Measurements from ENCODE around the gene ELF2.
"Not testable (repeated sequence)": the region's sequence is repeated elsewhere in the genome, so short reads cannot be mapped to it uniquely, and the experiment has no call there.

The ELF2 gene

DNA sequence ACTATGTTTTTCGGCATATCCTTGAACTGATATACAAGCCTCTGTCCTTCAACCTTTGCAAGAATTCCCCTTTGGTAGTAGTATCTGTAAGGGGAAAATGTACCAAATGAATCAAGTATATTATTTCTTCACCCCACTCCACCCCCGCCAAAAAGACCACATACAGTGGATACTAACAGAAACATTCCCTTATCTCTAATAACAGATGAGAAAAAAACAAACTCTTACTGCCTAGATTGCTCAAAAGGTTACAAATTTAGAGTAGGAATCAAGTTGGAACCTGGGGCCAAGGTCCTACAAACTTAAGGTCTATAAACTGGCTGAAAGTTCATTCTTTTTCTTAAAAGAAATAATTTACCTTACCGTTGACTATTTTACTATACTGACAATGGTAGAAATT is 116.4 kb downstream of the ELF2 start:
- H3K27ac ChIP-seq = no peak overlapping the region
- no peaks in the 10 kb centered on the region for H3K9me3 ChIP-seq
- H3K36me3 ChIP-seq = peaks cover 99% of the 10 kb centered on the region
- H3K4me3 ChIP-seq (ENCODE audit: low read depth in 1 of 2, low read length in 1 of 2) = no peak overlapping the region
- H3K4me1 ChIP-seq (ENCODE audit: control insufficient read depth in 1 of 2, insufficient read depth in 1 of 2, low read depth in 1 of 2, low read length in 1 of 2) = no peaks in the 10 kb centered on the region
- TF ChIP-seq, protein P1, sequence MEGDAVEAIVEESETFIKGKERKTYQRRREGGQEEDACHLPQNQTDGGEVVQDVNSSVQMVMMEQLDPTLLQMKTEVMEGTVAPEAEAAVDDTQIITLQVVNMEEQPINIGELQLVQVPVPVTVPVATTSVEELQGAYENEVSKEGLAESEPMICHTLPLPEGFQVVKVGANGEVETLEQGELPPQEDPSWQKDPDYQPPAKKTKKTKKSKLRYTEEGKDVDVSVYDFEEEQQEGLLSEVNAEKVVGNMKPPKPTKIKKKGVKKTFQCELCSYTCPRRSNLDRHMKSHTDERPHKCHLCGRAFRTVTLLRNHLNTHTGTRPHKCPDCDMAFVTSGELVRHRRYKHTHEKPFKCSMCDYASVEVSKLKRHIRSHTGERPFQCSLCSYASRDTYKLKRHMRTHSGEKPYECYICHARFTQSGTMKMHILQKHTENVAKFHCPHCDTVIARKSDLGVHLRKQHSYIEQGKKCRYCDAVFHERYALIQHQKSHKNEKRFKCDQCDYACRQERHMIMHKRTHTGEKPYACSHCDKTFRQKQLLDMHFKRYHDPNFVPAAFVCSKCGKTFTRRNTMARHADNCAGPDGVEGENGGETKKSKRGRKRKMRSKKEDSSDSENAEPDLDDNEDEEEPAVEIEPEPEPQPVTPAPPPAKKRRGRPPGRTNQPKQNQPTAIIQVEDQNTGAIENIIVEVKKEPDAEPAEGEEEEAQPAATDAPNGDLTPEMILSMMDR (IDR thresholded peaks at IDR 0.05) = no peak
- no peaks in the 10 kb centered on the region for H3K27me3 ChIP-seq

DNA sequence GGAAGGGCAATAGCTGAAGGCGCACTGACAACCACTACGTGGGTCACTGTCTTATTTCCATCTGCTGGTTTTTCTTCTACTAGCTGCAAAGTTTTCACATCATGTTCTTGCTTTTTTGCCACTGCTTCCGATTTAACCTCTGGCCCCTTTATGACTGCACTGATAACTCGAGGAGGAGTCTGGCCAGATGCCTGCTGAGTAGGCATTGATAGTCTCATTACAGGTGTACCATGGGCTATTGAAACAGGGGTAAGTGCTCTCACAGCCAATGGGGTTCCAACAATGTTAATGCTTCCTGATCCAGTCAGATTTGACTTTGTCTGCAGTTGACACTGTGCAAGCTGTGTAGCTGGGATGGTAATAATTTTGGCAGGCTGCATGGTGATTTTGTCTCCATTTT is 118.0 kb downstream of the ELF2 start:
- Histone ChIP-seq H3K27ac (peak overlapping the region; percentile 11), H3K36me3 (peaks cover 98% of the 10 kb centered on the region)
- not testable (repeated sequence) for H3K4me1 ChIP-seq (ENCODE audit: control insufficient read depth in 1 of 2, insufficient read depth in 1 of 2, low read depth in 1 of 2, low read length in 1 of 2); H3K4me3 ChIP-seq (ENCODE audit: low read depth in 1 of 2, low read length in 1 of 2); H3K9me3 ChIP-seq; H3K27me3 ChIP-seq

GRCh38 chr4:139054791-139055505 is 122.1 kb downstream of the ELF2 start:
- Histone ChIP-seq H3K9me3 (no peaks in the 10 kb centered on the region), H3K36me3 (peaks cover 79% of the 10 kb centered on the region), H3K4me1 (ENCODE audit: control insufficient read depth in 1 of 2, insufficient read depth in 1 of 2, low read depth in 1 of 2, low read length in 1 of 2) (peaks cover 7% of the 10 kb centered on the region in 2 experiments), H3K4me3 (ENCODE audit: low read depth in 1 of 2, low read length in 1 of 2) (no peak overlapping the region), H3K27me3 (no peaks in the 10 kb centered on the region), H3K27ac (peak overlapping the region; percentile 30)
- TF ChIP-seq, protein P1 (IDR thresholded peaks at IDR 0.05) = no peak

- TF ChIP-seq, protein P1 (IDR thresholded peaks at IDR 0.05) = no peak
- Histone ChIP-seq H3K9me3 (no peaks in the 10 kb centered on the region), H3K36me3 (peaks cover 71% of the 10 kb centered on the region), H3K4me1 (ENCODE audit: control insufficient read depth in 1 of 2, insufficient read depth in 1 of 2, low read depth in 1 of 2, low read length in 1 of 2) (peaks cover 10 to 11% of the 10 kb centered on the region in 2 experiments), H3K4me3 (ENCODE audit: low read depth in 1 of 2, low read length in 1 of 2) (no peak overlapping the region), H3K27ac (no peak overlapping the region), H3K27me3 (no peaks in the 10 kb centered on the region)
Measured at GRCh38 chr4:139053909-139054308, 123.1 kb downstream of the ELF2 start.

- peaks cover 55% of the 10 kb centered on the region for H3K36me3 ChIP-seq
- no peaks in the 10 kb centered on the region for H3K27me3 ChIP-seq
- TF ChIP-seq, protein P1 (IDR thresholded peaks at IDR 0.05) = no peak
- no peak overlapping the region for H3K4me3 ChIP-seq (ENCODE audit: low read depth in 1 of 2, low read length in 1 of 2)
- peaks cover 10 to 11% of the 10 kb centered on the region in 2 experiments for H3K4me1 ChIP-seq (ENCODE audit: control insufficient read depth in 1 of 2, insufficient read depth in 1 of 2, low read depth in 1 of 2, low read length in 1 of 2)
- H3K27ac ChIP-seq = peak overlapping the region; percentile 65
- no peaks in the 10 kb centered on the region for H3K9me3 ChIP-seq
Measured at GRCh38 chr4:139050446-139050845, 126.6 kb downstream of the ELF2 start.

DNA sequence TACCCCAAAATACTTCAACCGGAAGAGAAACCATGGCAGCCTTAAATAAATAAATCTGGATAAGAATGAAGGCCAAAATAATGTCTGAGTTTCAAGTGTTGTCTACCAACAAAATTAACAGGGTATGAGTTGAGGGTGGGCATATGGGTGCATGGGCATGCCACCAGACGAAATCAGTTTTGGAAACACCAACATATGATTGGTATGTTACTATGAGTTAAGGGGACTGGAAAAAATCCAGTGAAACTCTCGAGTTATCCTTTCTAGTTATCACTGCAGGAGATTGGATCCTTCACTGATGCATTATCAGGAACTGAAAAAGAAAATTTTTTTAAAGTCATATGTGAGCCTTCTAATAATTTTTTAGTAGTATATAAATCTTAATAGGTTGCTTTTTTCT is 129.0 kb downstream of the ELF2 start:
- Histone ChIP-seq H3K27me3 (no peaks in the 10 kb centered on the region), H3K9me3 (no peaks in the 10 kb centered on the region), H3K36me3 (peaks cover 45% of the 10 kb centered on the region), H3K27ac (peak overlapping the region; percentile 20), H3K4me1 (ENCODE audit: control insufficient read depth in 1 of 2, insufficient read depth in 1 of 2, low read depth in 1 of 2, low read length in 1 of 2) (peaks cover 10 to 11% of the 10 kb centered on the region in 2 experiments), H3K4me3 (ENCODE audit: low read depth in 1 of 2, low read length in 1 of 2) (no peak overlapping the region)
- TF ChIP-seq, protein P1 (IDR thresholded peaks at IDR 0.05) = no peak
